ENCODE data around the gene ZNF219.

ZNF219 gene

DNA sequence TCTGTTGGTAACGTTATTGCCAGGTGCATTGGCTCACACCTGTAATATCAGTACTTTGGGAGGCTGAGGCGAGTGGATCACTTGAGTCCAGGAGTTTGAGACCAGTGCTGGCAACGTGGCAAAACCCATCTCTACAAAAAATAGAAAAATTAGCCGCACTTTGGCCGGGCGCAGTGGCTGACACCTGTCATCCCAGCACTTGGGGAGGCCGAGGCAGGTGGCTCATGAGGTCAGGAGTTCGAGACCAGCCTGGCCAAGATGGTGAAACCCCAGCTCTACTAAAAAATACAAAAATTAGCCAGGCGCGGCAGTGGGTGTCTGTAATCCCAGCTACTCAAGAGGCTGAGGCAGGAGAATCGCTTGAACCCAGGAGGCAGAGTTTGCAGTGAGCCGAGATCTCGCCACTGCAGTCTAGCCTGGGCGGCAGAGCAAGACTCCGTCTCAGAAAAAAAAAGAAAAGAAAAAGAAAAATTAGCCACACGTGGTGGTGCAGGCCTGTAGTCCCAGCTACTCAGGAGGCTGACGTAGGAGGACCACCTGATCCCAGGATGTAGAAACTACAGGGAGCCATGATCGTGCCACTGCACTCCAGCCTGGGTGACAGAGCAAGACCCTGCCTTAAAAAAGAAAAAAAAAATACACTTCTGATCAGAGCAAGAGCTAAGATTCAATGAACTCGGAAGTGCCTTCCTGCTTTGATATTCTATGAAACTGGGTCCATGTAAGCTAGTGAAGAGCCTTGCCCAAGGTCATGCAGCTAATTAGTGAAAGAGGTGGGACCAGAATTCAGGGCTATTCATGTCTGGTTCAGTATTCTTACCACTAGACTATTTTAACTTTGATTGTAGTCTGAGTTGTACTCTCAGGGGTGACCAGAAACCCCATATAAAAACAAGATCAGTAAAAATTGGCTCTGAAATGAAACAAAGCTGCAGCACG, 45.0 kb downstream of the ZNF219 start:
- TF ChIP-seq, protein P1, sequence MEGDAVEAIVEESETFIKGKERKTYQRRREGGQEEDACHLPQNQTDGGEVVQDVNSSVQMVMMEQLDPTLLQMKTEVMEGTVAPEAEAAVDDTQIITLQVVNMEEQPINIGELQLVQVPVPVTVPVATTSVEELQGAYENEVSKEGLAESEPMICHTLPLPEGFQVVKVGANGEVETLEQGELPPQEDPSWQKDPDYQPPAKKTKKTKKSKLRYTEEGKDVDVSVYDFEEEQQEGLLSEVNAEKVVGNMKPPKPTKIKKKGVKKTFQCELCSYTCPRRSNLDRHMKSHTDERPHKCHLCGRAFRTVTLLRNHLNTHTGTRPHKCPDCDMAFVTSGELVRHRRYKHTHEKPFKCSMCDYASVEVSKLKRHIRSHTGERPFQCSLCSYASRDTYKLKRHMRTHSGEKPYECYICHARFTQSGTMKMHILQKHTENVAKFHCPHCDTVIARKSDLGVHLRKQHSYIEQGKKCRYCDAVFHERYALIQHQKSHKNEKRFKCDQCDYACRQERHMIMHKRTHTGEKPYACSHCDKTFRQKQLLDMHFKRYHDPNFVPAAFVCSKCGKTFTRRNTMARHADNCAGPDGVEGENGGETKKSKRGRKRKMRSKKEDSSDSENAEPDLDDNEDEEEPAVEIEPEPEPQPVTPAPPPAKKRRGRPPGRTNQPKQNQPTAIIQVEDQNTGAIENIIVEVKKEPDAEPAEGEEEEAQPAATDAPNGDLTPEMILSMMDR (IDR thresholded peaks at IDR 0.05; ENCODE audit: insufficient read depth, missing control alignments): no peak
- FAIRE-seq: no peak
- DNase-seq (ENCODE audit: insufficient read length, low spot score): no peak

DNA sequence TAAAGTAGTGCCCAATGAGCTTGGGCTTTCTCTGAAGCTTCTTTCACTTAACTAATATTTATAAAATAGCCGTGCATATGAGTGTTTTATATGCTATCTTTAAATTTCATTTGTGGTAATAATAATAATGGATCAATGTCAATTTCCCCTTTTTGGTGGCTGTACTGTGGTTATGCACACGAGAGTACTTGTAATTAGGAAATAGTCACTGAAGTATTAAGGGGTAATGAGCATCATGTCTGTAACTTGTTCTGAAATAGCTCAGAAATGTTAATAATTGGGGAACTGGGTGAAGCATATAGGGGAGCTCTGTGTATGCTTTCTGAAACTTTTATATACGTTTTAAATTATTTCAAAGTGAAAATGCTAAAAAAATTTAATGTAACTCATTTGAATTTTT, 47.9 kb downstream of the ZNF219 start:
- TF ChIP-seq, protein P1 (IDR thresholded peaks at IDR 0.05; ENCODE audit: insufficient read depth, missing control alignments): no peak
- DNase-seq (ENCODE audit: insufficient read length, low spot score) (no peak), FAIRE-seq (no peak)

DNA sequence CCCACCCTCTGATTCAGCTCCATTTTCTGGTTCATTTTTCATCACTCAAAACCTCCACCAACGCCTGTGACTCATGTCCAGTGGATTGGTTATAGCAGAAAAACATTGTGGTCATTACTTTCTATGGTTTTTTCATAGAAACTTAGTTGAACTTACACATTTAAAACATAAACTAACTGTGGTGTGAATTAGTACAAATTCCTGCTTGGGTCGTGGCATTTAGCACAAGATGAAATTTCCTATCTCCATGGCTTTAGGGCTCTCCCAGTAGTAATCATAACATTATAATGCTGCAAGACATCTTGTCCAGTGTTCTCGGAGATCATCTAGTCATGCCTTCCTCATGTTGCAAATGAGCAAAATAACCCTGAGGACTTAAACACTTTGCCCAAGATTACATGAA, 49.2 kb downstream of the ZNF219 start:
- TF ChIP-seq, protein P1 (IDR thresholded peaks at IDR 0.05; ENCODE audit: insufficient read depth, missing control alignments): no peak
- DNase-seq (ENCODE audit: insufficient read length, low spot score): no peak
- no peak for FAIRE-seq

DNA sequence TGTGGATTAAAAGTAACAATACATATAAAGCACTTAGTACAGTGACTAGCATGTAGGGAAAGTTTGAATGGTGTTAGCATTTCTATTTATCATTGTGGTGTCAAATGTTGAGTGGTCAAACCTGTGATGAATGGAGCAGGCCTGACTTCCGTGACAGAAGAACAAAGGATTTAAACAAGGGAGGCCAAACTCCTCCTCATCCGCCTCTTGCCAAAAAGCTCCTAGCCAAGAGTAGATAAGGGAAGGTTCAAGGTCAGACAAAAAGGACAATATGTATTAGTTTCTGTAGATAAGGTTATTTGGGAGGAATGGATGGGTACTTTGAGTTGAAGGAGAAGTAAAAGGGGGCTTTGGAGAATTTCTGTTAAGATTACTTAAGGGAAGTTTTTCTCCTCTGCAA, 49.8 kb downstream of the ZNF219 start:
- TF ChIP-seq, protein P1 (IDR thresholded peaks at IDR 0.05; ENCODE audit: insufficient read depth, missing control alignments): no peak
- DNase-seq (ENCODE audit: insufficient read length, low spot score): no peak
- no peak for FAIRE-seq

DNA sequence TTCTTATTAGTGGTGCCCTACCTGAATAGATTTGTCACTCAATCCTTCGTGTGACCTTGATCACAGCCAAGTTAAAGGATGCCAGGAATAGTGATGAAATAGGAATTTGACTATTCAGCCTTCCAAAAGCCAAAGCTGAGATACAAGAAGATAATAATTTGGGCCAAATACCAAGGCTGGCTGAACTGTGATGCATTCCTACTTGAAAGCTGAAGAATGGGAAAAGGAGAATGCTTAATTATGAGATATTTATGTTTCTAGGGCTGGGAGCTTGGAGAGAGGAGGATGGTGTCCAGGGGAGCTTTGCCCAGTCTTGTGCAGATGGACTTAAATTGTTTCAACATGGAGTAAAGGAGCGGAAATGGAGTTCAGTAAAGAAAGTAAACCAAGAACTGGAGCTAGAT, 51.1 kb downstream of the ZNF219 start:
- DNase-seq (ENCODE audit: insufficient read length, low spot score) (no peak), FAIRE-seq (no peak)
- TF ChIP-seq, protein P1 (IDR thresholded peaks at IDR 0.05; ENCODE audit: insufficient read depth, missing control alignments): no peak

DNA sequence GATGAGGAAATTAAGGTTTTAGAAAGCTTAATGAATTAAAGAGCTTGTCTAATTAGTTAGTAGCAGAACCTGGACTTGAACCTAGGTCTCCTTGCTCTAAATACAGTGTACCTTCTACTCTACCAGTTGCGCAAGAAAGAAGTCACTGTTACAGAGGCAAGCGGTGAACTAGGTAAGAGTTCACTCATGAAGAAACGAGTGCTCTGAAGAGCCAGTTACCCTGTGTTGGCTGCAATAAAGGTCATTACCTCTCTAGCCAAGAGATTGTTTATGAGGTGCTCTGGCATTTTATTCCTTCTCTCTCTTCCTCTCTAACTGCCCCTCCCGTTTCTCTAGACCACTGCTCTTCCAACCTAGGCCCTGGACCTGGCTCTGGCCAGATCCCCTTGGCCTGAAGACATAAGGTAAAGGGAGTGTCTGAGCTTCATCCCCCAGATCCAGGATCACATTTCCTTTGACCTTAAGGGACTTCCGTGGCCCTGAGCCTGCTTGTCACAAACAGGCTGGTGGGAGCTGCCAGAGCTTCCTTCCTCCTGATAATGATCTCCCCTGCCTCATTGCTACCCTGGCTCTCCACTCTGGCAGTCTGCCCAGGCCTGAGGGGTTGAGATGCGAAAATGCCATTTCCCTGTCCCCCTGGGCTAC, 54.4 kb downstream of the ZNF219 start:
- TF ChIP-seq, protein P1 (IDR thresholded peaks at IDR 0.05; ENCODE audit: insufficient read depth, missing control alignments): no peak
- no peak for FAIRE-seq
- DNase-seq (ENCODE audit: insufficient read length, low spot score): no peak

Measured in D721Med (cell line).